Left ventricle myocardium superior (tissue), 1 donor: ENCODE results near the gene TMEM179. TPM values are rescaled to one million over a fixed set of nuclear protein-coding genes. Genes with fewer than 3 reads are reported as not detected.
"Not testable (repeated sequence)": the region's sequence is repeated elsewhere in the genome, so short reads cannot be mapped to it uniquely, and the experiment has no call there.

Experiments used
- ATAC-seq: fragments of 200-7000 bp; cut with Tn5 transposase; one replicate; pipeline ENCODE4 v1.9.1; 2020; ENCODE audit warnings: mild to moderate bottlenecking, moderate library complexity
- DNase-seq: peaks from one replicate; pipeline ENCODE4 v3.0.0-alpha.2; 2020
- intact Hi-C: fragments of 100-400 bp; cut with micrococcal nuclease; formaldehyde crosslinking; loops from one replicate; pipeline ENCODE4 v1.11.0; 2022
- total RNA-seq: library from RNA; stranded (reverse); fragmentation: NEBNext Ultra II Directional; extraction: Animal tissue kit (Norgen Biotek cat#: 25700); gene quantifications from one replicate; pipeline ENCODE4 v1.2.1, GENCODE V29; 2021
- donor health status: DM: no; HTN: yes; CAD: no; lungs with severe emphysema.

TMEM179 gene
- total RNA-seq, 1 donor from 2014 or later, result not detected

GRCh38 chr14:104591031-104591430 is 13.5 kb downstream of the TMEM179 start:
- DNase-seq (peak; percentile 26), ATAC-seq (no peak)
- intact Hi-C loops, result no loop called here

- intact Hi-C loops, result no loop called here
- DNase-seq, result peak; percentile 24
- ATAC-seq, result no peak
Observed at GRCh38 chr14:104590240-104590965, 14.2 kb downstream of the TMEM179 start.

DNA sequence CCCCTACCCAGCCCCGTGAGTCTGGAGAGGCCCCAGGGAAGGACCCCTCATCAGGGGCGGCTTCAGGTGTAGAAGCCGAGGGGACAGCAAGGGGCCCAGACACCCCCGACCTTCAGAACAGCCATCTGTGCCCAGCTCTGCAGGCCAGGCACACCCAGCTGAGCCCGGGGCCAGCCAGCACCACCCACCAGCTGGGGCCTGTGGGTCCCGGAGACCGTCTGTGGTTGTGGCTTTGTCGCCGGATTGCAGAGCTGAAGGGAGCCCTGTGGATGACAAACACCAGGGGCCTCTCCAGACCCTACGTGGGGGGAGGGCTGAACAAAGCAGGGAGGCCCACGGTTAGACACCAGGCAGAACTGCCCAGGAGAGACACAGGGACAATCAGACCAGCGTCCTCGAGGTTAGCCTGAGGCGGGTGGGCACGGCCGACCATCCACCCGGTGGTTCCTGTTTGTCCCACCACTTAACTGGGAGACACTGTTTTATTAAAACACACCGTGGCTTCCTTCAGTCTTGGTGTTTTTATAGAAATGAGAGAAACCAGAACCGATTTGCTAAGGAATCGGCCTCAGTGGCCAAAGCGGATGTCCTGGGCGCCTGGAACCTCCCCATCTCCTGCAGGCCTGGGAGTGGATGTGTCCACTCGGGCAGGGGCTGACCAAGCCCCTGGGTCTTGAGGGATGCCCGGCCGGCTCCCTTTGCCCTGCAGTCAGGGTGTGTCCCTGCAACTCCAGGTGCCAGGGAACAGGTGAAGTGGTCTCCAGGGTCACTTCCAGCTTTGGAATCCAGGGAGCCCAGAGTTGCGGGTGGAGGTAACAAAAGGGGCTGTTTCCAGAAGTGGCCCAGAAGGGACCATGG is 15.0 kb downstream of the TMEM179 start:
- DNase-seq (peak; percentile 27), ATAC-seq (no peak)

DNA sequence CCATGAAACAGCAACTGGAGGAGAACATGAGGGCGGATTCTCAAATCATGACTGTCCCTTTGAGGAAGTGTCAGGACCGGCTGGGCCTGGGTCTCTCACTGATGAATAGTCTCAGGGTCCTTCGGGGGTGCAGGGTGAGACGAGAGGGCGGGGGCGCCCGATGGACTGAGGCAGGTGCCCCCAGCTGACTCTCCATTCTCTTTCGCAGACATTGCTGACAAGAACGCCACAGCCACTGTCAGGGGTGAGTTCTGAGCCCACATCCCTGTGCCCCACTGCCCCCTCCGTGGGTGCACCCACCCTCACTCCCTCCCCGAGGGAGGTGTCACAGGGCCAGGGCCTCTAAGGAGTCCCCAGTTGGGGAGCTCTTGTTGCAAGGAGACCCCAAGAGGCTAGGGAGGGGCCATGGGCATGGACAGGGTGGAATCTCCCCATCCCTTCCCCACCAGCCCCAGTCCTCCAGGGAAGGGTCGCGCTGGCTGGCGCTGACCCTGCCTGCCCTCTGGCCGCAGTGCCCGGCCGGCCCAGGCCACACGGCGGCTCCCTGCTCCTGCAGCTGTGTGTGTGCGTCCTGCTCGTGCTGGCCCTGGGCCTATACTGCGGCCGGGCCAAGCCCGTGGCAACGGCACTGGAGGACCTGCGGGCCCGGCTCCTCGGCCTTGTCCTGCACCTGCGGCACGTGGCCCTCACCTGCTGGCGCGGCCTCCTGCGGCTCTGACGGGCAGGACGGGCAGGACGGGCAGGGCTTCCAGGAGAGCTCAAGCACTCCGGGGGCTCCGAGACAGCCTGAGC is 16.3 kb downstream of the TMEM179 start:
- intact Hi-C loops, result no loop called here
- DNase-seq (peak; percentile 23), ATAC-seq (no peak)

More for the DNA sequence above, 15.0 kb downstream of the TMEM179 start:
- intact Hi-C loops, result no loop called here

DNA sequence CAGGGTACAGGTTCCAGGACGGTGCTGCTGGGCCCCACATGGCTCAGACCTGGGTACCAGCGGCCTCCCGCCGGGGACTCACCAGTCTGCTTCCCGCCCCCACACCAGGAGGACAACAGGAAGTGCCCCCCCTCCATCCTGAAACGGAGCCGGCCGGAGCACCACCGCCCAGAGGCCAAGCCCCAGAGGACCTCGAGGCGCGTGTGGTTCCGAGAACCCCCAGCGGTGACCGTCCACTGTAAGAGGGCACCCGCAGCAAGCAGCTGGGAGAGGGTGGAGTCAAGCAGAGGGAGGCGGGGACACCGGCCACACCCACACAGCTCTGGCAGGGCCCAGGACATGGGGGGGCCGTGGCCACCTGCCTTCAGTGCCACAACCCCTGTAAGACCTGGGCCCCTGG is 16.9 kb downstream of the TMEM179 start:
- no peak for DNase-seq
- intact Hi-C loops, result no loop called here

GRCh38 chr14:104586832-104587620 is 17.5 kb downstream of the TMEM179 start:
- ATAC-seq (peak; percentile 55), DNase-seq (peak; percentile 90)
- intact Hi-C loops, result no loop called here

More for the DNA sequence above, 16.9 kb downstream of the TMEM179 start:
- ATAC-seq, result no peak

GRCh38 chr14:104585966-104586697 is 18.4 kb downstream of the TMEM179 start:
- peak; percentile 83 for DNase-seq
- peak; percentile 36 for ATAC-seq
- intact Hi-C loops, result no loop called here

DNA sequence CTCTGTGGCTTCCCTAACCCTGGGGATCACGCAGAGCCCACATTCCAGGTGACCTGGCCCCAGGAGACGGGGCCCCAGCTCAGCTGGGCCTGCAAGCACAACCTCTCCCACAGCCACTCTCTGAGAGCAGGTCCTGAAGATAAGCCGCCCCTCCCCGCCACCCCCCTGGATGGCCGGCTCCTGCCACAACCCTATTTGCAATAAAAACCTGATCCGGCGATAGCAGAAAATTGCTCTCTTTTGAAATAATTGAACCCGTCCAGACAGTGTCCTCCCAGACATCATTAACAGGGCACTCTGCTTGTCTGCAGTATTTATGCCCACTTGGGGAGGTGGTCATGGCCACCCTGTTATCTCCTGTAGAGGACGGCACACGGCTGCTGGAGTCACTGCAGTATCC is 20.0 kb downstream of the TMEM179 start:
- ATAC-seq (no peak), DNase-seq (no peak)
- intact Hi-C loops, result no loop called here

DNA sequence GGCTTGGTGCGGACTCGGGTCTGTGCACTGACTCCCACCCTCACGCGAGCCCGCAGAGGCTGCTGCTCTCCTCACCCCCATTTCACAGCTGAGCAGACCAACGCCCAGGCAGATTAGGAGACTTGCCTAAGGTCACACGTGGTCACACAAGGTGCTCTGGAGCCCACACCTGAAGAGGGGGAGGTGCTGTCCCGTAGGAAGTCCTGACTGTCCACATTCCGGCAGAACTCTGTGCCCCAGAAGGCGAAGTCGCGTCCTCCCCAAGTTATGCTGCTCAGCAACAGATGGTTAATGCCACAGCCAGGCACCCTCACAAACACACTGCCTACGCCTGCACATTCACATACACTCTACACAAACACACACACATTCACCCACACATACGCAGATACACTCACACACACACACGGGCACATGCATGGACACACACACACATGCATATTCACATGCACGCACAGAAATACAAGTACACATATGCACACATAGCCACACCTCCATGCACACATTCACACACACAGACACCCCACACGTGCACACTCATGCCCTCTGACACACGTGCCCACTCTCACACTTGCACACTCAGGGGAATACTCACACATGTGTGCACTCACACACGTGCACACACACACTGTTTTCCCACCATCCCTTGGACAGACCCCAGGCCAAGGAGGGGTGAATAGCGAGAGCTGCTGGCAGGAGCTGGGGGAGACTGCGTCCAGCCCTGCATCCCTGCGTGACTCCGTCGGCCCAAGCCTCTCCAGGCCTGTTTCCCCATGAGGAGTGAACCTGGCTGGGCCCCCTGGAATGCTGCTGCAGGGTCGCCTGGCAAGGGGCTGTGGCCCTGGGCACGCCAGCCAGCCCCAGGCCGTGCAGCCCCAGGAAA is 20.9 kb downstream of the TMEM179 start:
- intact Hi-C loops, result no loop called here
- no peak for ATAC-seq
- no peak for DNase-seq

- peak; percentile 90 for DNase-seq
- peak; percentile 65 for ATAC-seq
- intact Hi-C loops, result no loop called here
Observed at GRCh38 chr14:104582662-104583061, 21.9 kb downstream of the TMEM179 start.

- intact Hi-C loops, result no loop called here
- ATAC-seq, result peak; percentile 65
- peak; percentile 91 for DNase-seq
Observed at GRCh38 chr14:104582005-104582404, 22.6 kb downstream of the TMEM179 start.

- no peak for DNase-seq
- intact Hi-C loops, result no loop called here
- no peak for ATAC-seq
Observed at GRCh38 chr14:104581521-104581920, 23.1 kb downstream of the TMEM179 start.

GRCh38 chr14:104580961-104581360 is 23.6 kb downstream of the TMEM179 start:
- ATAC-seq (peak; percentile 46), DNase-seq (peak; percentile 91)
- intact Hi-C loops, result no loop called here

- intact Hi-C loops, ATAC-seq, DNase-seq: not testable (repeated sequence)
Observed at GRCh38 chr14:104579939-104580338, 24.6 kb downstream of the TMEM179 start.

- ATAC-seq (peak; percentile 46), DNase-seq (peak; percentile 89)
- intact Hi-C loops, result no loop called here
Observed at GRCh38 chr14:104579507-104579906, 25.1 kb downstream of the TMEM179 start, which contains the start of gene C14orf180. TSS of gene C14orf180 (plus strand) at chr14:104579764. CDS start at chr14:104586431, 6,667 bp downstream.

GRCh38 chr14:104578321-104578720 is 26.3 kb downstream of the TMEM179 start:
- DNase-seq (no peak), ATAC-seq (no peak)
- intact Hi-C loops, result no loop called here

GRCh38 chr14:104577847-104578301 is 26.7 kb downstream of the TMEM179 start:
- DNase-seq (no peak), ATAC-seq (no peak)
- intact Hi-C loops, result no loop called here
